GM19099 (cell line): Measurements from ENCODE around the gene JSRP1.

ENCODE experiments used
- POLR2A ChIP-seq: IDR thresholded peaks from 3 replicates; pipeline ENCODE4 v1.6.1; 2011; ENCODE audit warnings: low read depth; ENCODE audit not compliant: insufficient read length; ENCODE audit errors: extremely low read depth

JSRP1 gene

GRCh38 chr19:2253106-2254063, 2.8 kb downstream of the JSRP1 start:
- no peak for TF ChIP-seq POLR2A

- no peak for TF ChIP-seq POLR2A
Observed at GRCh38 chr19:2252797-2253105, 3.5 kb downstream of the JSRP1 start.

- TF ChIP-seq POLR2A, result no peak
Observed at GRCh38 chr19:2252055-2252796, 4.0 kb downstream of the JSRP1 start.

- no peak for TF ChIP-seq POLR2A
Observed at GRCh38 chr19:2251106-2252054, 4.8 kb downstream of the JSRP1 start.

GRCh38 chr19:2250766-2251105, 5.5 kb downstream of the JSRP1 start:
- TF ChIP-seq POLR2A, result no peak

- TF ChIP-seq POLR2A, result no peak
Observed at GRCh38 chr19:2249880-2250765, 6.1 kb downstream of the JSRP1 start.

GRCh38 chr19:2249010-2249866, 7.0 kb downstream of the JSRP1 start, which contains the start of gene AMH:
TSS of gene AMH (plus strand) at chr19:2249323. CDS start at chr19:2249333, 10 bp downstream.
- TF ChIP-seq POLR2A, result no peak

- TF ChIP-seq POLR2A, result no peak
Observed at GRCh38 chr19:2248136-2249009, 7.8 kb downstream of the JSRP1 start.

- no peak for TF ChIP-seq POLR2A
Observed at GRCh38 chr19:2247433-2248101, 8.7 kb downstream of the JSRP1 start.

GRCh38 chr19:2246801-2247361, 9.3 kb downstream of the JSRP1 start:
- TF ChIP-seq POLR2A, result no peak

- no peak for TF ChIP-seq POLR2A
Observed at GRCh38 chr19:2246014-2246620, 10.1 kb downstream of the JSRP1 start.
